ENCODE data around the gene RBBP6. TPM values are rescaled to one million over a fixed set of nuclear protein-coding genes. Genes with fewer than 3 reads are reported as not detected.

RBBP6 gene
- polyA plus RNA-seq, 1 of the 3 experiments (the other 2 are of a cell fraction): 15.1 TPM

GRCh38 chr16:24571096-24571495 lies 31.7 kb downstream of the RBBP6 start (continued):
- TF ChIP-seq EZH2phosphoT487 (IDR thresholded peaks at IDR 0.05; ENCODE audit: borderline replicate concordance, low read depth): no peak
- TF ChIP-seq EP300 (IDR thresholded peaks at IDR 0.05; ENCODE audit: borderline replicate concordance in 1 of 2, low read depth in 1 of 2, low read length in 1 of 2): no peak
- TF ChIP-seq ZBTB33 (IDR thresholded peaks at IDR 0.05; ENCODE audit: borderline replicate concordance, low read depth): no peak
- no peak for TF ChIP-seq SIN3A (IDR thresholded peaks at IDR 0.05; ENCODE audit: borderline replicate concordance, low read depth, low read length)
- no peak for TF ChIP-seq ELF1 (IDR thresholded peaks at IDR 0.05)
- no peak for TF ChIP-seq RAD21 (IDR thresholded peaks at IDR 0.05; ENCODE audit: low read length)

- peaks cover 32% of the 10 kb centered on the region for H3F3A ChIP-seq (replicated peaks; ENCODE audit: insufficient read depth)
- H3K27me3 ChIP-seq (ENCODE audit: insufficient read depth): no peaks in the 10 kb centered on the region
- H2AFZ ChIP-seq (ENCODE audit: low read depth): no peak overlapping the region
- H3K9ac ChIP-seq: no peak overlapping the region
- 92% methylated on average over 2 of the region's 2 CpGs for WGBS (ENCODE audit: low lambda C conversion rate)
- no peak for TF ChIP-seq CHD2 (IDR thresholded peaks at IDR 0.05; ENCODE audit: low read length, partially characterized antibody)
- TF ChIP-seq MEF2A (IDR thresholded peaks at IDR 0.05; ENCODE audit: borderline replicate concordance, low read depth): no peak
- no peak for TF ChIP-seq RFX5 (IDR thresholded peaks at IDR 0.05; ENCODE audit: low read length)
- no peak for TF ChIP-seq TCF12 (IDR thresholded peaks at IDR 0.05)
- no peak for TF ChIP-seq POLR2AphosphoS5 (IDR thresholded peaks at IDR 0.05; ENCODE audit: low read depth, low read length)
- TF ChIP-seq USF1 (IDR thresholded peaks at IDR 0.05; ENCODE audit: borderline replicate concordance, low read depth): no peak
- TF ChIP-seq ELF1 (IDR thresholded peaks at IDR 0.05): no peak
- TF ChIP-seq TEAD4 (IDR thresholded peaks at IDR 0.05; ENCODE audit: borderline replicate concordance, insufficient read depth): no peak
- TF ChIP-seq MAX (IDR thresholded peaks at IDR 0.05; ENCODE audit: low read depth): no peak
- TF ChIP-seq RAD21 (IDR thresholded peaks at IDR 0.05; ENCODE audit: low read length): no peak
- TF ChIP-seq USF2 (IDR thresholded peaks at IDR 0.05; ENCODE audit: borderline replicate concordance, low read depth, low read length): no peak
- no peak for TF ChIP-seq RXRA (IDR thresholded peaks at IDR 0.05; ENCODE audit: borderline replicate concordance, low read depth)
- no peak for TF ChIP-seq REST (IDR thresholded peaks at IDR 0.05; ENCODE audit: low read depth, low read length)
- TF ChIP-seq EZH2phosphoT487 (IDR thresholded peaks at IDR 0.05; ENCODE audit: borderline replicate concordance, low read depth): no peak
- TF ChIP-seq TAF1 (IDR thresholded peaks at IDR 0.05; ENCODE audit: borderline replicate concordance, low read depth, low read length): no peak
- no peak for TF ChIP-seq SMC3 (IDR thresholded peaks at IDR 0.05; ENCODE audit: low read depth, low read length)
- no peak for TF ChIP-seq PBX3 (IDR thresholded peaks at IDR 0.05)
- TF ChIP-seq JUND (IDR thresholded peaks at IDR 0.05): no peak
- no peak for DNase-seq
- peaks cover 54 to 58% of the 10 kb centered on the region in 2 experiments for H3K36me3 ChIP-seq (replicated peaks in 1 of 2; ENCODE audit: control insufficient read depth in 1 of 2, insufficient read depth in 2 of 2, low read length in 1 of 2)
- H3K9me3 ChIP-seq: no peaks in the 10 kb centered on the region
- no peaks in the 10 kb centered on the region for H3K79me2 ChIP-seq (ENCODE audit: insufficient read depth)
- no peaks in the 10 kb centered on the region for H4K20me1 ChIP-seq (ENCODE audit: insufficient read depth)
- H3K4me1 ChIP-seq (ENCODE audit: control insufficient read depth in 1 of 2, insufficient read depth in 2 of 2, low read depth in 1 of 2, low read length in 1 of 2): no peaks in the 10 kb centered on the region; a peak in 1 of 4 replicates
- ChIA-PET POLR2A (no interaction called here), CTCF (interaction anchor here (1.8 kb wide), 1 partner anchor 118 kb away, joined by 5 read pairs; no protein-coding TSS in a partner anchor)
- no peak overlapping the region for H3K4me3 ChIP-seq (ENCODE audit: low read depth in 2 of 2, low read length in 1 of 2)
- H3K9me2 ChIP-seq: no peaks in the 10 kb centered on the region
- no peak overlapping the region for H3K27ac ChIP-seq (ENCODE audit: low read depth in 2 of 2, low read length in 1 of 2)
- no peak overlapping the region for H3K4me2 ChIP-seq
Observed at GRCh38 chr16:24572069-24572468, 32.7 kb downstream of the RBBP6 start.
